H1 (cell line): Measurements from ENCODE around the gene BRD9. TPM values are rescaled to one million over a fixed set of nuclear protein-coding genes. Genes with fewer than 3 reads are reported as not detected.
A peak's percentile ranks its signal among the peaks of the same experiment; 100 is the strongest.

Source experiments
- CTCF ChIA-PET: fragments of 300-600 bp; sonication (Branson Sonifier 250); formaldehyde crosslinking; loops from one replicate; lab custom pipeline; 2021; ENCODE audit not compliant: partially characterized antibody; lab: Charles Lee
- POLR2A ChIA-PET: fragments of 300-600 bp; sonication (Branson Sonifier 250); formaldehyde crosslinking; loops from one replicate; lab custom pipeline; 2021; ENCODE audit warnings: inconsistent platforms; ENCODE audit not compliant: partially characterized antibody; lab: Charles Lee
- DNase-seq, 2 experiments: peaks; one replicate each; pipeline versions ENCODE4 v3.0.0 to v3.0.0-alpha.2; 2010 to 2022; ENCODE audit warnings: low spot score in 2 of 2, low read depth in 1 of 2, mixed read lengths in 1 of 2
- FAIRE-seq: peaks from 2 replicates; lab custom pipeline; 2011; peaks lifted over from hg19 to GRCh38; lab: Jason Lieb, UNC
- H2AFZ ChIP-seq: 2 replicates; pipeline ENCODE4 v1.8.1; 2012; ENCODE audit warnings: low read length, inconsistent platforms
- H2AK5ac ChIP-seq: 2 replicates; pipeline ENCODE4 v1.6.1; 2013; ENCODE audit warnings: low read depth, low read length
- H2BK120ac ChIP-seq: replicated peaks from 2 replicates; pipeline ENCODE3; 2013; ENCODE audit warnings: low read depth, low read length, inconsistent platforms
- H2BK12ac ChIP-seq: 2 replicates; pipeline ENCODE4 v1.6.1; 2013; ENCODE audit warnings: low read depth, low read length
- H2BK15ac ChIP-seq: 2 replicates; pipeline ENCODE4 v1.6.1; 2013; ENCODE audit warnings: low read length
- H2BK20ac ChIP-seq: 2 replicates; pipeline ENCODE4 v1.6.1; 2013; ENCODE audit warnings: low read length
- H2BK5ac ChIP-seq: 2 replicates; pipeline ENCODE4 v1.6.1; 2013; ENCODE audit warnings: low read depth, low read length
- H3K14ac ChIP-seq: 2 replicates; pipeline ENCODE4 v1.6.1; 2013; ENCODE audit warnings: inconsistent platforms; ENCODE audit not compliant: insufficient read length
- H3K18ac ChIP-seq: 2 replicates; pipeline ENCODE4 v1.6.1; 2013; ENCODE audit warnings: low read length; ENCODE audit errors: extremely low read depth
- H3K23ac ChIP-seq: 2 replicates; pipeline ENCODE4 v1.6.1; 2013; ENCODE audit warnings: inconsistent platforms; ENCODE audit not compliant: insufficient read length
- H3K23me2 ChIP-seq: 2 replicates; pipeline ENCODE4 v1.6.1; 2013; ENCODE audit warnings: low read depth, low read length
- H3K27ac ChIP-seq: 2 replicates; pipeline ENCODE4 v1.6.1; 2011; ENCODE audit warnings: low read depth, low read length, inconsistent platforms
- H3K27me3 ChIP-seq, 4 experiments: replicated peaks in 1 of 4; 1 replicate in 1 of 4; 2 replicates in 3 of 4; pipeline versions ENCODE4 v1.6.1 to v1.8.1; 2011 to 2013; ENCODE audit warnings: low read length in 3 of 4, mild to moderate bottlenecking in 3 of 4, inconsistent platforms in 2 of 4, mixed read lengths in 2 of 4, moderate library complexity in 1 of 4; ENCODE audit not compliant: control insufficient read depth in 3 of 4, insufficient read depth in 3 of 4; ENCODE audit errors: extremely low read depth in 1 of 4
- H3K36me3 ChIP-seq, 4 experiments: 2 replicates each; pipeline versions ENCODE4 v1.6.1 to v1.8.1; 2011 to 2013; ENCODE audit warnings: mild to moderate bottlenecking in 4 of 4, low read length in 3 of 4, moderate library complexity in 2 of 4, control low read depth in 1 of 4, inconsistent platforms in 1 of 4; ENCODE audit not compliant: insufficient read depth in 4 of 4, control insufficient read depth in 2 of 4
- H3K4ac ChIP-seq: replicated peaks from 2 replicates; pipeline ENCODE3; 2013; ENCODE audit warnings: low read length, low read depth, mixed read lengths, inconsistent platforms; ENCODE audit not compliant: insufficient read length
- H3K4me1 ChIP-seq, 4 experiments: replicated peaks in 1 of 4; 1 replicate in 1 of 4; 2 replicates in 3 of 4; pipeline versions ENCODE4 v1.6.1 to v1.8.1; 2011 to 2013; ENCODE audit warnings: low read length in 3 of 4, inconsistent platforms in 2 of 4, mixed read lengths in 1 of 4; ENCODE audit not compliant: insufficient read depth in 4 of 4, control insufficient read depth in 3 of 4
- H3K4me2 ChIP-seq, 2 experiments: 2 replicates each; pipeline versions ENCODE4 v1.6.1 to v1.8.1; 2011 to 2013; ENCODE audit warnings: low read depth in 2 of 2, low read length in 2 of 2, control low read depth in 1 of 2, inconsistent platforms in 1 of 2, mild to moderate bottlenecking in 1 of 2; ENCODE audit not compliant: insufficient read depth in 1 of 2
- H3K4me3 ChIP-seq, 4 experiments: fragments of 200-600, 300-600 bp in 1 of 4; sonication (generic), shearing (Covaris generic), sonication (Bioruptor Twin) in 1 of 4; 2 replicates each; pipeline versions ENCODE4 v1.5.1 to v1.8.1; 2011 to 2016; ENCODE audit warnings: low read length in 4 of 4, low read depth in 3 of 4, control low read depth in 2 of 4, inconsistent platforms in 2 of 4, mild to moderate bottlenecking in 2 of 4, mixed read lengths in 1 of 4, moderate library complexity in 1 of 4; ENCODE audit not compliant: insufficient read depth in 2 of 4; ENCODE audit errors: extremely low read depth in 1 of 4
- H3K56ac ChIP-seq: replicated peaks from 2 replicates; pipeline ENCODE3; 2013; ENCODE audit warnings: low read depth, mild to moderate bottlenecking, mixed read lengths, low read length, inconsistent platforms; ENCODE audit not compliant: insufficient read length
- H3K79me1 ChIP-seq: 2 replicates; pipeline ENCODE4 v1.6.1; 2013; ENCODE audit warnings: low read depth, low read length, control low read depth
- H3K79me2 ChIP-seq, 2 experiments: 2 replicates each; pipeline versions ENCODE4 v1.6.1 to v1.8.1; 2012 to 2013; ENCODE audit warnings: low read length in 2 of 2, mild to moderate bottlenecking in 2 of 2, inconsistent platforms in 1 of 2; ENCODE audit not compliant: insufficient read depth in 2 of 2, control insufficient read depth in 1 of 2
- H3K9ac ChIP-seq, 4 experiments: replicated peaks in 1 of 4; 1 replicate in 1 of 4; 2 replicates in 3 of 4; pipeline versions ENCODE4 v1.6.1 to v1.8.1; 2011 to 2013; ENCODE audit warnings: low read depth in 3 of 4, low read length in 3 of 4, control low read depth in 2 of 4, mild to moderate bottlenecking in 2 of 4, moderate library complexity in 2 of 4, inconsistent platforms in 1 of 4; ENCODE audit errors: extremely low read depth in 1 of 4
- H3K9me3 ChIP-seq, 2 experiments: 2 replicates each; pipeline versions ENCODE4 v1.6.1 to v1.8.1; 2012 to 2013; ENCODE audit warnings: mild to moderate bottlenecking in 2 of 2, moderate library complexity in 2 of 2, control low read depth in 1 of 2, inconsistent platforms in 1 of 2, low read depth in 1 of 2, low read length in 1 of 2, mixed read lengths in 1 of 2; ENCODE audit not compliant: insufficient read depth in 2 of 2
- H4K20me1 ChIP-seq, 2 experiments: replicated peaks in 1 of 2; 2 replicates each; pipeline versions ENCODE3 to v1.8.1; 2011 to 2013; ENCODE audit warnings: inconsistent platforms in 2 of 2, low read length in 2 of 2, mild to moderate bottlenecking in 1 of 2; ENCODE audit not compliant: insufficient read depth in 2 of 2, control insufficient read depth in 1 of 2
- H4K5ac ChIP-seq: 2 replicates; pipeline ENCODE4 v1.6.1; 2013; ENCODE audit warnings: low read length, low read depth, mixed read lengths, inconsistent platforms; ENCODE audit not compliant: insufficient read length
- H4K8ac ChIP-seq: 2 replicates; pipeline ENCODE4 v1.8.0; 2013; ENCODE audit warnings: mild to moderate bottlenecking, moderate library complexity, low read length, inconsistent platforms; ENCODE audit not compliant: insufficient read depth; ENCODE audit errors: extremely low read depth
- H4K91ac ChIP-seq: replicated peaks from 2 replicates; pipeline ENCODE3; 2013; ENCODE audit warnings: low read length, mixed read lengths, inconsistent platforms; ENCODE audit not compliant: insufficient read length
- CEBPB ChIP-seq: IDR thresholded peaks from 2 replicates; pipeline ENCODE4 v1.6.1; 2012; ENCODE audit warnings: low read depth, low read length
- CREB1 ChIP-seq: IDR thresholded peaks from 2 replicates; pipeline ENCODE4 v1.6.1; 2012; ENCODE audit warnings: inconsistent platforms
- CTCF ChIP-seq, 3 experiments: IDR thresholded peaks; 1 replicate in 2 of 3; 2 replicates in 1 of 3; pipeline versions ENCODE4 v1.5.1 to v1.6.1; 2011; ENCODE audit warnings: low read length in 3 of 3, mild to moderate bottlenecking in 3 of 3, inconsistent platforms in 2 of 3, low read depth in 1 of 3, moderate library complexity in 1 of 3; ENCODE audit not compliant: insufficient read depth in 1 of 3; ENCODE audit errors: control extremely low read depth in 1 of 3
- GABPA ChIP-seq: IDR thresholded peaks from 2 replicates; pipeline ENCODE4 v1.6.1; 2011; ENCODE audit warnings: mild to moderate bottlenecking, low read length, moderate library complexity, borderline replicate concordance; ENCODE audit not compliant: insufficient read depth
- MAX ChIP-seq: IDR thresholded peaks from 2 replicates; pipeline ENCODE4 v1.6.1; 2012; ENCODE audit warnings: inconsistent platforms
- RFX5 ChIP-seq: IDR thresholded peaks from 2 replicates; pipeline ENCODE4 v1.6.1; 2011; ENCODE audit warnings: low read depth, low read length, improper control_type of control experiment, borderline replicate concordance
- SIN3A ChIP-seq, 2 experiments: IDR thresholded peaks in 1 of 2; conservative IDR thresholded peaks in 1 of 2; 2 replicates each; pipeline ENCODE4 v1.6.1; 2011 to 2012; ENCODE audit warnings: low read length in 2 of 2, improper control_type of control experiment in 1 of 2, low read depth in 1 of 2, mild to moderate bottlenecking in 1 of 2
- TAF7 ChIP-seq: optimal IDR thresholded peaks from 2 replicates; pipeline ENCODE3; 2011; ENCODE audit warnings: low read depth, mild to moderate bottlenecking, inconsistent platforms, low read length, moderate library complexity, borderline replicate concordance
- TEAD4 ChIP-seq: IDR thresholded peaks from 2 replicates; pipeline ENCODE4 v1.6.1; 2012; ENCODE audit warnings: low read depth, low read length, inconsistent platforms, mixed read lengths
- WGBS, 2 experiments: shearing (Covaris generic) in 1 of 2; methylation state at CpG; one replicate each; pipeline versions ENCODE4 v1.1.6 to v1.1.7; 2013 to 2015; ENCODE audit warnings: low lambda C conversion rate in 2 of 2, mixed read lengths in 2 of 2, inconsistent platforms in 1 of 2, low coverage in 1 of 2, missing lambda C conversion rate in 1 of 2; ENCODE audit not compliant: insufficient replicate concordance in 2 of 2, insufficient coverage in 1 of 2, insufficient read length in 1 of 2; ENCODE audit errors: extremely low coverage in 1 of 2, missing lambda C conversion rate in 1 of 2; 5-methylcytosine and 5-hydroxymethylcytosine counted together
- polyA plus RNA-seq, 7 experiments: library from polyadenylated mRNA; depleted of rRNA in 3 of 7; stranded (reverse) in 5 of 7; unstranded in 2 of 7; fragments of >200 nt in 5 of 7; fragments of 200-250 nt in 2 of 7; gene quantifications; 1 replicate in 5 of 7; 2 replicates in 1 of 7; 4 replicates in 1 of 7; pipeline versions ENCODE4 v1.2.1 to v1.2.3, GENCODE V29; 2011 to 2013; ENCODE audit warnings: missing spikeins in 2 of 7, mixed read lengths in 2 of 7
- total RNA-seq: library from RNA; stranded (reverse); fragmentation: NEBNext Ultra II Directional; extraction: Animal tissue kit (Norgen Biotek cat#: 25700); gene quantifications from 2 replicates; pipeline ENCODE4 v1.2.1, GENCODE V29; 2021

The BRD9 gene
- total and polyA plus RNA-seq, 2 of the 8 experiments (the other 6 are each of a cell fraction or from before 2014, with no cell fraction given) = 9.3 to 49.4 TPM

DNA sequence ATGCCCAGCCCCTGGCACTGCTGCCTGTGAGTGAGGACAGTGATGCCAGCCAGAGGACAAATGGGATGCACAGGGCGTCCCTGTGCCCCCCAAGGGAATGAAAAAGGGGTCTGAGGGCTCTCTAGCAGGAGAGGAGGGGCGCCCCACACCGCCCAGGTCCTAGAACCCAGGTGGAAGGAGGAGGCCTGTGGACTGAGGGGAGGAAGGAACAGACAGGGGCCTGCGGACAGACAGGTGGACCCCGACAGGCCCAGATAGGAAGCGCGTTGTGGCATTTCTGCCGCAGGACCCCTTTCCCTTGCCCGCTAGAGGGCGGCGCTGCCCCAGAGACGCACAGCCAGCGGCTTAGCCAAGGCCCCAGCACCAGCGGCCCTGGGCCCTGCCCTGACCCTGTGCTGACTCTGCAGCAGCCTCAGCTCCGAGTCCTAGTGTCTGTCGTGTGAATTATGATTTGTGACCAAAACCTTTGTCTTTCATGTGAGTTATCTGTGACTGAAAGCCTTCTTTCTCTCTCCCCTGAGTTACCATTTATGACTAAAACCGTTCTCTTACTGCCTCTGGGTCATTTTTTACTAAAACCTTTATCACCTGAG lies 30.8 kb upstream of the BRD9 start:
- H2BK12ac ChIP-seq = no peak overlapping the region
- H2BK5ac ChIP-seq = no peak overlapping the region
- ChIA-PET POLR2A (no interaction called here), CTCF (interaction anchor here (0.6 to 6.8 kb wide), 37 partner anchors 8 to 389 kb away, joined by 3 to 64 read pairs (median 5); partner anchors contain the start of genes NKD2 and TRIP13)
- no peak overlapping the region for H2BK20ac ChIP-seq
- H3K79me2 ChIP-seq = no peaks in the 10 kb centered on the region
- H4K91ac ChIP-seq = no peak overlapping the region
- no peak overlapping the region for H3K56ac ChIP-seq
- H2BK120ac ChIP-seq = no peak overlapping the region
- no peak overlapping the region for H2BK15ac ChIP-seq
- H3K23me2 ChIP-seq = peaks cover 7% of the 10 kb centered on the region; the same call in 1 of the 2 replicates
- no peak overlapping the region for H3K23ac ChIP-seq
- H3K4me1 ChIP-seq = peaks cover 0 to 4% (median 3%) of the 10 kb centered on the region in 4 experiments; a peak in 3 of 7 replicates
- H3K4me2 ChIP-seq = no peak overlapping the region
- H3K18ac ChIP-seq = no peak overlapping the region
- H3K79me1 ChIP-seq = no peaks in the 10 kb centered on the region
- H3K4ac ChIP-seq = no peak overlapping the region
- no peak overlapping the region for H3K14ac ChIP-seq
- no peak overlapping the region for H4K8ac ChIP-seq
- DNase-seq (peak; percentile 60 to 91), FAIRE-seq (no peak)
- no peaks in the 10 kb centered on the region for H3K9me3 ChIP-seq
- peaks cover 3 to 20% (median 16%) of the 10 kb centered on the region in 4 experiments for H3K27me3 ChIP-seq
- H4K20me1 ChIP-seq = peaks cover 1 to 2% of the 10 kb centered on the region in 2 experiments
- H3K36me3 ChIP-seq = peaks cover 0 to 9% (median 0%) of the 10 kb centered on the region in 4 experiments; a peak in 4 of 8 replicates
- no peak overlapping the region for H3K4me3 ChIP-seq
- WGBS, 2 experiments = 21% methylated on average over 12 of the region's 17 CpGs; no CpG with 5 or more reads in 1 of the 2 experiments
- H3K27ac ChIP-seq = no peak overlapping the region
- H4K5ac ChIP-seq = no peak overlapping the region
- H2AFZ ChIP-seq = no peak overlapping the region
- H2AK5ac ChIP-seq = no peak overlapping the region
- H3K9ac ChIP-seq = no peak overlapping the region
- TF ChIP-seq MAX (0 out of 2 replicates have a peak, but pooled peaks have one; percentile 22), GABPA (peak; percentile 84; the same call in 1 of the 2 replicates), TAF7 (no peak), TEAD4 (0 out of 2 replicates have a peak, but pooled peaks have one; percentile 25), CREB1 (peak; percentile 48; the same call in 1 of the 2 replicates), CEBPB (no peak), RFX5 (no peak), CTCF (IDR thresholded peaks at IDR 0.05; ENCODE audit: control extremely low read depth in 1 of 3, insufficient read depth in 1 of 3, low read depth in 1 of 3, low read length in 3 of 3) (peak; percentile 94 to 98 (median 96)), SIN3A (conservative IDR thresholded peaks at IDR 0.05 in 1 of 2, IDR thresholded peaks at IDR 0.05 in 1 of 2; ENCODE audit: low read depth in 1 of 2, low read length in 2 of 2) (0 out of 4 replicates have a peak, but pooled peaks of 1 of the 2 experiments have one; percentile 28)
